Activated T-cell treated with anti-CD3 and anti-CD28 coated beads for 24 hours (primary cell): ENCODE measurements around the gene PHYHD1.

Experiments used
- DNase-seq: peaks from one replicate; pipeline ENCODE4 v3.0.0-alpha.2; 2020; ENCODE audit warnings: low read depth

Gene PHYHD1

GRCh38 chr9:128901822-128902221 is 19.0 kb upstream of the PHYHD1 start:
- no peak for DNase-seq

- DNase-seq = peak; percentile 72
Observed at GRCh38 chr9:128902351-128903078, 18.3 kb upstream of the PHYHD1 start.

GRCh38 chr9:128903079-128903461 is 17.7 kb upstream of the PHYHD1 start:
- DNase-seq = no peak

GRCh38 chr9:128903871-128904620 is 16.7 kb upstream of the PHYHD1 start:
- no peak for DNase-seq

- no peak for DNase-seq
Observed at GRCh38 chr9:128905964-128906363, 14.8 kb upstream of the PHYHD1 start.

GRCh38 chr9:128906741-128907140 is 14.0 kb upstream of the PHYHD1 start:
- no peak for DNase-seq

GRCh38 chr9:128908372-128908771 is 12.4 kb upstream of the PHYHD1 start:
- DNase-seq = no peak

- no peak for DNase-seq
Observed at GRCh38 chr9:128909859-128910258, 10.9 kb upstream of the PHYHD1 start.

GRCh38 chr9:128910906-128911305 is 9.9 kb upstream of the PHYHD1 start:
- DNase-seq = no peak

GRCh38 chr9:128911529-128912035 is 9.2 kb upstream of the PHYHD1 start:
- no peak for DNase-seq

- DNase-seq = no peak
Observed at GRCh38 chr9:128912270-128912853, 8.4 kb upstream of the PHYHD1 start.

- no peak for DNase-seq
Observed at GRCh38 chr9:128913048-128913900, 7.5 kb upstream of the PHYHD1 start.

- DNase-seq = no peak
Observed at GRCh38 chr9:128913995-128914772, 6.6 kb upstream of the PHYHD1 start.

GRCh38 chr9:128916204-128916603 is 4.6 kb upstream of the PHYHD1 start:
- DNase-seq = no peak

GRCh38 chr9:128916745-128917144 is 4.0 kb upstream of the PHYHD1 start:
- DNase-seq = no peak

GRCh38 chr9:128917151-128917849 is 3.5 kb upstream of the PHYHD1 start:
- DNase-seq = no peak

- DNase-seq = no peak
Observed at GRCh38 chr9:128918921-128919320, 1.9 kb upstream of the PHYHD1 start.

GRCh38 chr9:128919402-128920089 is 1.2 kb upstream of the PHYHD1 start:
- DNase-seq = no peak

- no peak for DNase-seq
Observed at GRCh38 chr9:128921881-128922763, 1.3 kb downstream of the PHYHD1 start.
